Measurements from ENCODE around the gene PEX3. TPM values are rescaled to one million over a fixed set of nuclear protein-coding genes. Genes with fewer than 3 reads are reported as not detected.

Gene PEX3
- total RNA-seq, 1 donor from 2014 or later, result 21.0 TPM

GRCh38 chr6:143536461-143536865 is 85.9 kb downstream of the PEX3 start:
- H3K9me3 ChIP-seq (replicated peaks), result no peaks in the 10 kb centered on the region
- intact Hi-C loops (cut with micrococcal nuclease), result no loop called here
- H3K36me3 ChIP-seq, result no peaks in the 10 kb centered on the region
- TF ChIP-seq CTCF (IDR thresholded peaks at IDR 0.05; ENCODE audit: borderline replicate concordance), result no peak
- H3K27me3 ChIP-seq (ENCODE audit: low read depth), result no peaks in the 10 kb centered on the region
- H3K4me1 ChIP-seq, result peaks cover 17% of the 10 kb centered on the region
- DNase-seq, result peak; percentile 55
- peak overlapping the region; percentile 72 for H3K4me3 ChIP-seq
- H3K27ac ChIP-seq (replicated peaks), result peak overlapping the region; percentile 78

GRCh38 chr6:143536866-143537691 is 86.5 kb downstream of the PEX3 start:
- Histone ChIP-seq H3K9me3 (replicated peaks) (no peaks in the 10 kb centered on the region), H3K36me3 (no peaks in the 10 kb centered on the region), H3K4me3 (peak overlapping the region; percentile 72), H3K4me1 (peaks cover 17% of the 10 kb centered on the region), H3K27ac (replicated peaks) (peak overlapping the region; percentile 78), H3K27me3 (ENCODE audit: low read depth) (no peaks in the 10 kb centered on the region)
- DNase-seq, result peak; percentile 60
- TF ChIP-seq CTCF (IDR thresholded peaks at IDR 0.05; ENCODE audit: borderline replicate concordance), result peak; percentile 59
- intact Hi-C loops (cut with micrococcal nuclease), result no loop called here

- no peaks in the 10 kb centered on the region for H3K9me3 ChIP-seq (replicated peaks)
- DNase-seq, result no peak
- intact Hi-C loops (cut with micrococcal nuclease), result no loop called here
Observed at GRCh38 chr6:143538374-143538773, 87.8 kb downstream of the PEX3 start.

GRCh38 chr6:143539106-143539505 is 88.5 kb downstream of the PEX3 start:
- H3K9me3 ChIP-seq (replicated peaks), result no peaks in the 10 kb centered on the region
- TF ChIP-seq CTCF (IDR thresholded peaks at IDR 0.05; ENCODE audit: borderline replicate concordance), result no peak
- intact Hi-C loops (cut with micrococcal nuclease), result no loop called here
- no peak overlapping the region for H3K4me3 ChIP-seq
- H3K27ac ChIP-seq (replicated peaks), result no peak overlapping the region
- no peak for DNase-seq
- H3K4me1 ChIP-seq, result peaks cover 25% of the 10 kb centered on the region
- H3K36me3 ChIP-seq, result no peaks in the 10 kb centered on the region
- H3K27me3 ChIP-seq (ENCODE audit: low read depth), result no peaks in the 10 kb centered on the region

More at GRCh38 chr6:143538374-143538773, 87.8 kb downstream of the PEX3 start:
- Histone ChIP-seq H3K4me3 (no peak overlapping the region), H3K4me1 (peaks cover 19% of the 10 kb centered on the region), H3K27ac (replicated peaks) (no peak overlapping the region), H3K27me3 (ENCODE audit: low read depth) (no peaks in the 10 kb centered on the region), H3K36me3 (no peaks in the 10 kb centered on the region)
- no peak for TF ChIP-seq CTCF (IDR thresholded peaks at IDR 0.05; ENCODE audit: borderline replicate concordance)

GRCh38 chr6:143539734-143540133 is 89.1 kb downstream of the PEX3 start:
- Histone ChIP-seq H3K27ac (replicated peaks) (no peak overlapping the region), H3K27me3 (ENCODE audit: low read depth) (no peaks in the 10 kb centered on the region), H3K4me3 (no peak overlapping the region), H3K36me3 (no peaks in the 10 kb centered on the region), H3K4me1 (peaks cover 25% of the 10 kb centered on the region), H3K9me3 (replicated peaks) (no peaks in the 10 kb centered on the region)
- intact Hi-C loops (cut with micrococcal nuclease), result no loop called here
- no peak for DNase-seq
- no peak for TF ChIP-seq CTCF (IDR thresholded peaks at IDR 0.05; ENCODE audit: borderline replicate concordance)
